HTR-8/SVneo (cell line): Measurements from ENCODE around the gene DCHS2.
"Not testable (repeated sequence)": the region's sequence is repeated elsewhere in the genome, so short reads cannot be mapped to it uniquely, and the experiment has no call there.

ENCODE experiments used
- DNase-seq: peaks from one replicate; pipeline ENCODE4 v3.0.0; 2011; ENCODE audit warnings: low spot score, mixed read lengths; ENCODE audit not compliant: insufficient read length
- FAIRE-seq: peaks from 2 replicates; lab custom pipeline; 2011; peaks lifted over from hg19 to GRCh38; lab: Jason Lieb, UNC

Gene DCHS2

DNA sequence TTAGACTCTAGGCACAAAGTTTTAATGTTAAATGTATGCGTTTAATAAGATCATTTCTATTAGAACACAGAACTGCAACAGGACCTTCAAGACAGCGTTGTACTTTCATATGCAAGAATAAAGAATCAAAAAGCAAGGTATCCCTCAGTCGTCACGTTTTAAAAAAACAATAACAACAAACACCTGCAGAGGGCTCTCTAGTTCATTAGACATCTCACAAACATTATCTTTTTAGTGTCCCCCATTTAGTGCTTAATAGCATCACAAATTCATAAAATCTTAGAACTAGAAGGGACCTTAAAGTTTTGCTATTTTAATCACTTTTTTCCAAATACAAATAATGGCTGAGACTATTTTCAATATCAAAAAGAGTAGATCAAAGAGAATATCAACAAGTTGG is 236.6 kb downstream of the DCHS2 start:
- DNase-seq (no peak), FAIRE-seq (no peak)

DNA sequence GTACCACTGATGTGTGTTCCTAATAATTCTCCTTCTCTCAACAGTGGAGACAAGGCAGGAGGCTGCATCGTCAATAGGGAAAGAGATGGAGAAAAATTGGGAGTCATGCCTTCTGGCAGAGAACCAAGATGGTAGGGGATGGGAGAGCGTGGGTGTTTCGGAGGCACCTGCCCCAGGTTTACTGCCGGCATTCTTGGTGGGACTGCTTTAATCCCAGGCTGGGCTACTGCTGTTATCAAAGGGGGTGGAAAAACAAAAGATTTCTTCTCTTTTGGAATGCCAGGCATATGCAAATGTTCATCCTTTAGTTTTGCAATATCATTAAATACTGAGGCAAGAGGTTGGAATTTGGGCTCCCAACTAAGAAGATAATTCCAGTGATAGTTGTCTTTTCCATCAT is 257.0 kb downstream of the DCHS2 start:
- no peak for FAIRE-seq
- DNase-seq, result no peak

DNA sequence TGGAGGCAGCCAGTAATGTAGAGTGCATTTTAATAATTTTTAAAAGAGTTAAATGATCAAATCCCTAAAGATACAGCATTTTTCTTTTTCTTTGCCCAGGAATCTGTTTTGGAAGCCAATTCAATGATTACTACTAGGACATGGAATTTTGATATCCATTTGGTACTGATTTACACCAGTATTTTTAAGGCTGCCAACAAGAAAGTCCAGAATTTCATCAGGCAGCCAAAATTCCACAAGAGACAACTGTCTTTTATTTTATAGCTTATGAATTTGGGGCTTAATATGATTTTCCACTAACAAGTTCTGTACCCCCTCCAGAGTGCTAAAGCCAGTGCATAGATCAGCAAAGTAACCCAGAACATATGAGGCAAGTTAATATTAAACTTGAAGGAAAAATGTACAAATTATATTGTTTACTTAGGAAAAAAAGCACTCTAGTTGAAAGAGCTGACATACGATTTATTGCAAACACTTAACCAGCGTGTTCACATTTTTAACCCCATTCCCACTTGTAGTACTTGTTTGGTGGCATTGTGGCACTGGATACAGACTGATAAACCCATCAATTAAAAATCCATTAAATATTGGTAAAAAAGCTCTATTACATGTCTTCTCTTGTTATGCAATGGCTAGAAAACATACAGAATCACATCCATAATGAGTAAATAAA is 259.7 kb downstream of the DCHS2 start:
- DNase-seq (no peak), FAIRE-seq (no peak)

DNA sequence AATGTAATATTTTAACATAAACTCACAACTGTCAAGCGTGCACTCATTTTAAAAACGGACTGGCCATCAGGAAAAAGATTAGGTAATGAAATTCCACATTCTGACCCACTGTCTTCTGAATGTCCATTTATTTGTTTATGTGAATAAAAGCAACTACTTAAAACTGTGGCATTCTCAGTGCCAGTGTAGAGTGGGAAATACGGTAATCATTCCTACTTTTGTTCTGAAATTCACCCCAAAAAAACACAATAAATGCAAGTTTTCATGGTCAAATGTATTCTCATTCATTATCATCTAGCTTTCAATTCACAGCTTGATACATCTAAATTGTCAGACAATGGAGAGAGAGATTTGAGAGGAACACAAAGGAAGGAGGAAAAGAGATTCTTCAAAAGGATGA is 260.9 kb downstream of the DCHS2 start:
- DNase-seq (no peak), FAIRE-seq (no peak)

DNA sequence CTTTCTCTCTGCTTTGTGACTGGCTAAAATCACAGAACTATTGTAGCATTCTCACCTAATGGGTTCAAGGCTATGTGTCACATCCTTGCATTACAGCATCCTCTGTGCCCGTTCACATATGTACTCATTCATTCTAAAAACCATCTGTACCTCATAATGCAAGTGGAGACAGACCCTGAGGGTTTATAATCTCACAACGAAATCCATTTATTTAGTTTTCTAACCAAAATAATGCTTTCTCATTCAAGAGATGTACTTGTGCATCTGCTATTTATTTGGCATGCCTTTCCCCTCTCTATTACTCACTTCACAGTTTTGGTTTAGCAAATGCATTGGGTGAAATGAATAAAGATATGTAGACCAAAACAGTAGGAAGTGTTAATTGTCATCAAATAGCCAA is 261.5 kb downstream of the DCHS2 start:
- DNase-seq (no peak), FAIRE-seq (no peak)

DNA sequence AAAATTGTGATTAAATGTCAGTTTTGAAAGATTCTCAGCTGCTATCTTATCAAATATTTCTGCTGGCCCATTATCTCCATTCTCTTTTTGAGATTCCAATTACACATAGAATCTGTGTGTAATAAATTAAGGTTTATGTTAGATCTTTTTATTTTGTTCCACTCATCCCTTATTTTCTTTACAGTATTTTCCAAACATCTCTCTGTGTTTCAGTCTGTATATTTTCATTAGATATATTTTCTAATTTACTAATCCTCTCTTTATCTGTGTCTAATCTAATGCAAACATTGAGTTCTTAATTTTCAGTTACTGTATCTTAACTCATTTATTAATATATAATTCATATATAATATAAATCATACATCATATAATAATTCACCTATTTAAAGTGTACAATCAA is 268.7 kb downstream of the DCHS2 start:
- DNase-seq (no peak), FAIRE-seq (no peak)

DNA sequence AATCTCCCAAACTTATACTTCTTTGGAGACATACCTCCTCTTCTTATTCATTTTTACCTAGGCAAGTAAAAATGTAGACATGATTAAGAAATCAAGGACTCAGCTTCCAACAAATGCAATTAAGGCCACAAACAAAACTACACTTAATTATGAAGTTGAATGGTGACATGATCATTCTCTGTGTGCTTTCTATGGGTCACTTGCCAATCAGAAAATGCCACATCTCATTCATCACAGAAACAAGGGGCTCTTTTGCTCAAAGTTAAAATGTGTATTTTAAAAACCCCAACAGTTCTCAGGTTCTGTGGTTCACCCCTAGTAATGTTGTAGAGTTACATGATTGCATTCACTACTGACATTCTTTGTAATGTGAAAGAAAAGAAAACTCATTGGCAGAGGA is 273.5 kb downstream of the DCHS2 start:
- DNase-seq (no peak), FAIRE-seq (no peak)

DNA sequence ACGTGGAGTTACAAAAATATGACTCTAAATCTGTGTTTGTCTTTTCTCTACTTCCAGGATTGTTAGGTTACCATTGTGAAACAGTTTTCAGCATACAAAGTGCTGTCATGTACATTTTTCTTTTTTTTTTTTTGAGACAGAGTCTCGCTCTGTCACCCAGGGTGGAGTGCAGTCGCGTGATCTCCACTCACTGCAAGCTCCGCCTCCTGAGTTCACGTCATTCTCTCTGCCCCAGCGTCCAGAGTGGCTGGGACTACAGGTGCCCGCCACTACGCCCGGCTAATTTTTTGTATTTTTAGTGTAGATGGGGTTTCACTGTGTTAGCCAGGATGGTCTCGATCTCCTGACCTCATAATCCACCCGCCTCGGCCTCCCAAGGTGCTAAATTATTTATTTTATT is 274.2 kb downstream of the DCHS2 start:
- not testable (repeated sequence) for DNase-seq, FAIRE-seq

DNA sequence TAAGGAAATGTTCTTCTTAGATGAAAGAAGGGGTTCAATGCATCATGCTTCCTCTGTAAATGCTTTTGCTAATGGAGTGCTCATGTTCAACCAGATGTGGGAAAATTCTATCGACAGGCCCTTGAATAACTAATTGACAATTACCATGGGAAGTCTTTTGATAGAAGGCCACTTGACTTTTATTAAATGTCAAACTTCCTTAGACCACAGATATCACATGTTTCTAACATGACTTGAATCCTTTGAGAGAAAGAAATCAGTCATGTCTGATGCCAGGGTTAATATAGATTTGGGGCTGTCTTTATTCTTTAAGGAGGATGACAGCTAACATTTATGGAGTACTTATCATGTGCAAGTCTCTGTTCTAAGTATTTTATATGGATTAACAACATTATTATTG is 280.1 kb downstream of the DCHS2 start:
- DNase-seq (no peak), FAIRE-seq (no peak)

DNA sequence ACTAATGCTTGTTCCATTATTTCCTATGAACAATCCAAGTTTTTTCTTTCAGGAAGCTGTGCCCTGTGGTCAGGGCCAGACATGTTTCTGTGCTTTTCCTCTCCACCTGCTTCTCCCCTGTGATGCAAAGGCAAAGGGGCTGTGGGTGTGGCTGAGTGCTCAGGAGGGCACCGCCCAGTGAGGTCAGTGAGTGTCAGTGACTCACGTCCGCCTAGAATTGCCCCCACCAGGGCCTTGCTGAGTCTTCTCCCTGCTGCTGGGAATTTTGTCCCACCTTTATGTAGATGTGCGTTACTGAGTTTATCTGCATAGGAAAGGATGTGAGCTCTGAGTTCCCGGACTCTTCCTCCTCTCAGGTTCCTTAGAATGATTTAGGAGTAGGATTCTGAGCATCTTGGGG is 283.2 kb downstream of the DCHS2 start:
- no peak for FAIRE-seq
- no peak for DNase-seq

DNA sequence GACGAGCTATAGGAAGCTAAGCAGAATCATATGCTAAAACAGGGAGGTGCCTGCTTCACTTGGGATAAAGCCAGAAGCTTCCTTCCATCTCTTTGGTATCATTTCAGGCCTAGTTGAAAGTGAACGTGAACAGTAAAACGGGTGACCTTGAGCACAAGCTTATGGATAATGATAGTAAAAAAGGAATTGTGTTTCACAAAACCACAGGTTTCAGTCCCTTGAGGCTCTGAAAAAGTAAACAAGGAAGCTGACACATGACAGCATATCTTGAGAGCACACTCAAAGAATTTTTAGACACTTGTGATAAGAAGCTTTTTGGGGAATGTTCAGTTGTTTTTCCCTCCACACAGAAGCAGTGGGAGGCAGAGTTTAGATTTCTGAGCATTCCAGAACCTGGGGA is 286.1 kb downstream of the DCHS2 start:
- DNase-seq (no peak), FAIRE-seq (no peak)

DNA sequence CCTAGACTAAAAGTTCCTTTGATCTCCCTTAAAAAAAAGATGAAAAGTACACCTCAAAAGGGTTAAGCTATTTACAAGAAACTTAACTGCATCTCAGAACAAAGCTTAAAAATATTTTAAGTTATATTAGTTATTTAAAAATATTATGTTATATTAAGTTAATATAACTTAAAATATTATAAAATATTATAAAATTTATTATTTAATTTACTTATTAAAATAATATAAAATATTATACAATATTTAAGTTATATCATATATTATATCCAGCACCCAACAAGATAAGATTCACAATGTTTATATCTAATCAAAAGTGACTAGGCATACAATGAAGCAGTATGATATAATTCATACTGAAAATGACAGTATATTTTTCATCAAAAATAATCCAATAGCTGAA is 296.9 kb downstream of the DCHS2 start:
- DNase-seq (no peak), FAIRE-seq (no peak)

DNA sequence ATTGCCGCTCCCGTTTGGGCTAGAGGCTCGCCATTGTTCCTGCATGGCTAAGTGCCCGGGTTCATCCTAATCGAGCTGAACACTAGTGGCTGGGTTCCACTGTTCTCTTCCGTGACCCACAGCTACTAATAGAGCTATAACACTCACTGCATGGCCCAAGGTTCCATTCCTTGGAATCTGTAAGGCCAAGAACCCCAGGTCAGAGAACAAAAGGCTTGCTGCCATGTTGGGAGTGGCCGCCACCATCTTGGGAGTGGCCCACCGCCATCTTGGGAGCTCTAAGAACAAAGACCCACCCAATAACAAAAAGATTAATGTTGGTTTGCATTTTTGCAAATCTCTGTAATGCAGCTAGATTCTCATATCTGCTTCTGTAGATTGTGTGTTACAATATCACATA is 299.0 kb downstream of the DCHS2 start:
- DNase-seq (no peak), FAIRE-seq (no peak)

DNA sequence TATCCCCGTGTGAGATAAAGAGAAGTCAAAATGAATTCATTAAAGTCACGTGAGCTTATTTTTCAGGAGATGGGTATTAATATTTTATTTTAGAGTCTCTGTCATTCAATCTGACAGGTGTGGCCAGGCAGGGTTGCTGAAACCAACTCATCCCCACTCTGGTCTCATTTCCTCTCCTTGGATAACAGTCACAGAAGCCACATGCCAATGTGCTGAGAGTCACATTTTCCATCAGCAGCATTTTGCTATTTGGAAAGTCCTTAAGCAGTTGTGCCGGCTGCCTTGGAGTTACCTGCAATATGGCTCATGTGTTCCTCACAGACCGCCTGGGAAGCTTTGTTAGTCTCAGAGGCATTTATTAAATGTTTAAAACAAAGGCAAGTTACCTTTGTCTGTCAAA is 302.3 kb downstream of the DCHS2 start:
- no peak for DNase-seq
- FAIRE-seq, result no peak

DNA sequence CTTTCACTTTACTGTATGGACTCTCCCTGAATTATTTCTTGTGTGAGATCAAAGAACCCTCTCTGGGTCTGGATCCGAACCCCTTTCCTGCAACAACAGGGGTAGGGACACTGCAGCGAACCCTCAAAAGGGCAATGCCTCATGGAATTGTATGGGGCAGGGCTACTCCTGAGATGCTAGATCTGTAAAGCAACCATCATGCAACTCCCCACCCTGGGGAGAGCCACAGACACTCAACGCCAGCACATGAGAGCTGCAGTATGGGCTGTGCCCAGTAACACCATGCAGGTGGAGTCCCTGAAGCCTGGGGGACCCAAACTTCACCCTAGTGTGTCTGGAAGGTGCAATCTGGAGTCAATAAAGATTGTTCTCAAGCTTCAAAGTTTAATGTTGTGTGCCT is 304.7 kb downstream of the DCHS2 start:
- FAIRE-seq (no peak), DNase-seq (no peak)

DNA sequence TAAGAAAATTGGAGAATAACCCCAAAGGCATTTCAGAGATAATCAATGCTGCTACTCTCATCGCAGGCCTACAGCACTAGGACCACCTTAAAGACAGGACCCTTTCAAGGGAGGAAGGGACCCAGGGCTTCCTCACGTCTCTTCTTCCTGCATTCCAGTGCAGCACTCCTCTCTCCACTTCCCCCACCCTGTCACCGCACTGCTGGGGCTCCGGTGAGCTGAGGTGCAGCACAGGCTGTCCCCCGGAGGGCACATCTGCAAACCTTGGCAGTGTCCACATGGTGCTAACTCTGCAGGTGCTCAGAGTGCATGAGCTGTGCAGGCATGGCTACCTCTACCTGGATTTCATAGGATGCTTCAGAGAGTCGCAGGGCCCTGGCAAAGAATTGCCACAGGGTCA is 305.6 kb downstream of the DCHS2 start:
- DNase-seq (no peak), FAIRE-seq (no peak)

DNA sequence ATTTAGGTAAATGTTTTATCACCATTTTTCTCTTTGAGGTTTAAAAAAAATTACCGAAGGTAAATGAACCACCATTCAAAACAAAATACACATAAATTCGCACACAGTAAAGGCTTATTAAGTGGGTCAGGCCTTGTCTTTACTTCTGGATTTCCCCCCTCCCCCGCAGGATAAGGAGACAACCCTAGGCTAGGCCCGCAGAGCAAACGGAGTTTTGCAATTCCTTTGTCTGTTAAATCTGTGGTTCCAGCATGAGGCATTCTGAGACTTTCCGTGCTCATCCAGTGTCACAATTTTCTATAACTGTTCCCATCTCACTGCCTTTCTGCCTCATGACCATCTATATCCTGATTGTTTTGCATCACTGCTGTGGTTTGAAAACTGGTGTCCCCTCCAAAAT is 307.4 kb downstream of the DCHS2 start:
- DNase-seq, result no peak
- no peak for FAIRE-seq

DNA sequence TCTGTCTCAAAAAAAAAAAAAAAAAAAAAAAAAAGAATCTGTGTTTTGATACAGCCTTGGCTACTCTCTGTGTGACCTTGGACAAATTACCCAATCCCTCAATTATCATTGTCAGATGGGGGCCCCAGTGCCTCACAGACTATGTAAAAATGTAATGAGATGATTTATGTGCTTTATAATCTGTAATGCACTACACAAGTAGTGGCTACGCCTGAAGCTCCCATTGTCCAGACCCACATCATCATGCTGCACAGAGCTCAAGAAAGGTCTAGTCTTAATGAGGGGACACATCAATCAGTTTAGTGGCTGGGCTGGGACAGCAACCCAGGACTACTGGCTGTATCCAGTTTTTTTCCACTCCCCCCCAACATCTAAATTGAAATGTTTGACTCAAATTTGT is 308.3 kb downstream of the DCHS2 start:
- FAIRE-seq, result no peak
- DNase-seq, result no peak
